Inflammatory macrophage treated with lipopolysaccharide for 4 hours (primary cell): Measurements from ENCODE around the gene CD44.

Source experiments
- DNase-seq: peaks from one replicate; pipeline ENCODE4 v3.0.0-alpha.2; 2020

CD44 gene

DNA sequence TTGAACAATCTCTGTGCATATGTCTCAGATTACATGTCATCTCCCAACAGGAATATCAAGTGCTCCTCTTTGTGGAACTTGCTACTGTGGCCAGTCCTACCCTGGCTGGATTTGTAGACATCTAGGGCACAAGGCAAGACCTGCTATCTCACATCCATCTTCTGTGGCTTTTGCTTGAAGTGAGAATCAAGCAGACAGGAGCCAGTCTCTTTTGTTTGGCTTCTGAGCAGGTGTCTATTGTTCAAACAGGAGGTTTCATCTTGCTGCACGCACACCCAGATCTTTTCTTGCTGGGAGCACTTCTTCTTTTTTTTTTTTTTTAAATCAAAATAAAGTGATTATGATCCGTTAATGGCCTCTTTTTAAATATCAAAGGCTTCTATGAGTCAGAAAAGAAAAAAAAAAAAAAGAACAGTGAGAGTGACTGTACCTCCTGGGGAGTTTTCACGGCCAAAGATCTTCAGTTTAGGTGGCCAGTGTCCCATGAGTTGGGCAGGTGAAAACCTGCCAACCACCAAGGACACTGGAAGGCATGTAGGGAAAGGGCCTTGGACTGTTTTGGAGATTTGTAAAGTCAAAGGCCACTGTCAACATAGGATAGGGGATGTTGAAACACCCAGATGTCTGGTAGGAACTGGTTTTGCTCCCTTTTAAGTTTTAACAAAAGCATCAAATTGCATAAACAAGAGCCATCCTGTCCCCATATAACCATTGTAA, 78.1 kb downstream of the CD44 start:
- no peak for DNase-seq

DNA sequence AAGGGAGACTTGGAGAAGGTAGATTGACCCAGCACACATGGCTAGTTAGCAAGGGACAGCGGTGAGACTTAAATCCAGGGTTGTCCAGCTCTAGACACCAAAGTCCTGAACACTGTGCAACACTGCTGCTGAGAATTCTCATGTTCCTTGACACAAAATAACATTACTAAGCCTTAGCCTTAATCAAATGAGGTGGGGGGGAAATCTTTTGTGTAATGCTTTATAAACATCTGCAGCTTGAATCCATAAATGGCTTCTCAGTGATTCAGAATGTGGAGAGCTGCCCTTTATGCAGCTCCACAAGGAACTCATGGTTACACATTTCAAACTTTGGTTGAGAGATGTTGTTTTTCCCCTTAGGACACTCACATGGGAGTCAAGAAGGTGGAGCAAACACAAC, 80.0 kb downstream of the CD44 start:
- DNase-seq, result no peak

DNA sequence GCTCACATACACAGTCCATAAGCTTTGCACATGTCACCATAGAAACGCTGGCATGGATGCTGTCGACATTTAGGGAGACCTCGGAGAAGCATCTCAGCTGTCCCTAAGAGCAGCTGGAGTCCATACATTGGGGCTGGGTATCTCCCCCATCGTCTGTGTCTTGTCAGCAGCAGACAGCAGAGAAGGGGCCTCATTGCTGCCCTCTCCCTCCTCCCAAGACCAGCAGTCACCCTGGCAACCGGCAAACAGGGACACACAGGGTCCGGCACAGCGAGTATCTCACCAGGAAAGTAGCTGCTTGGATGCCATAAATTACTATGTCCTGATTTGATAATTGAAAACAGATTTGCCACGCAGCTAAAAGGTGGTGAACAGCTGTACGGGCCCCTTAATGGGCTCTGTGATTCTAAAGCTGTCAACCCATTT, 84.4 kb downstream of the CD44 start:
- no peak for DNase-seq

DNA sequence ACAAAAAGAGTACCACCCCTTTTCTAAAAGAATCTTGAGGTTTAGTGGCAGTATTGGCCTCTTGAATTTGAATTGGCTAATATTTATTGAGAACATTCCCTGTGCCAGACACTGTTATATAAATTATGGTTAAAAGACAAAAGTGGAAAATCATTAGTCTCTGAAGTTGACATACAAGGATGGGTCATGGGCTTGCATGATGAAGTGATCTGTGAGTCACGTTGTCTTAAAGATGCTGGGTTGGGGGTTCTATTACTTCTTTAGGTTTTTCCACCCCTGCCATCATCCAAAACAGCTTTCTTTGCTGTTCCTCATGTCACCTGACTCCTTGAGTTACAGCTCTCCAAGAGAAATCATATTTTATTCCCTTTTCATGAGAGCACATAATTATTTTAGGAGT, 85.0 kb downstream of the CD44 start:
- DNase-seq, result no peak

DNA sequence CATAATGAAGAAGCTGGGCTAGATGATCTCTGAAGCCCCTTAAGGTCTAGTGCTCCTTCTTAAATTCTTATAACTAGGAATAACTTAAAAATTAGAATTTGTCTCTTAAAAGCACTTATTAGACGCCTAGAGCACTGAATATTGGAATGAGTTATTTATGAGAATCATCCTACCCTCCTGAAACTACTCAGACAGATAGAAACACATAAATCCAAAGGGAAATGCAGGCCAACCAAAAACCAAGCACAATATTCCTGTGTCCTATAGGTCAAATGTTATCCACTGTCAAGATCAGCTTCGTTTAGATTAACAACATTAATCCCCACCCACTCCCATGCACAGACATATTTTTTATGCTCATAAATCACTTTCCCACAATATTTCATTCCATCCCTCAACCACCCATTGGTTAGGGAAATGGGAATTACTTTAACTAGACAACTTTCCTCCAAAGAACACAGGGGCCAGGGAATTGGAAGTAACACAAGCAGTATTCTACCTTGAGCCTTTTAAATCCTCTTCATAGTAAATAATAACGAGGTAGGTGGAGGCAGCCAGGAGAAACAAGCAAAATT, 87.1 kb downstream of the CD44 start:
- DNase-seq, result no peak

DNA sequence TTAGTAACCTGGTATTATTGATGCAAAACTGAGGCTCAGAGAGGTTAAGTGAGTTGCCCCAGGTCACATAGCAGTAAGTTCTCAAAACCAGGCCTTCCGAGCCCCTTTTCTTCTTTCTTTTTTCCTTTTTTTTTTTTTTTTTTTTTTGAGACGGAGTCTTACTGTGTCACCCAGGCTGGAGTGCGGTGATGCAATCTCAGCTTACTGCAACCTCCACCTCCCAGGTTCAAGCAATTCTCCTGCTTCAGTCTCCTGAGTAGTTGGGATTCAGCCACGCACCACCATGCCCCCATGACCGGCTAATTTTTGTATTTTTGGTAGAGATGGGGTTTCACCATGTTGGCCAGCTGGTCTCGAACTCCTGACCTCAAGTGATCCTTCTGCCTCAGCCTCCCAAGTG, 87.8 kb downstream of the CD44 start:
- DNase-seq, result peak; percentile 26

DNA sequence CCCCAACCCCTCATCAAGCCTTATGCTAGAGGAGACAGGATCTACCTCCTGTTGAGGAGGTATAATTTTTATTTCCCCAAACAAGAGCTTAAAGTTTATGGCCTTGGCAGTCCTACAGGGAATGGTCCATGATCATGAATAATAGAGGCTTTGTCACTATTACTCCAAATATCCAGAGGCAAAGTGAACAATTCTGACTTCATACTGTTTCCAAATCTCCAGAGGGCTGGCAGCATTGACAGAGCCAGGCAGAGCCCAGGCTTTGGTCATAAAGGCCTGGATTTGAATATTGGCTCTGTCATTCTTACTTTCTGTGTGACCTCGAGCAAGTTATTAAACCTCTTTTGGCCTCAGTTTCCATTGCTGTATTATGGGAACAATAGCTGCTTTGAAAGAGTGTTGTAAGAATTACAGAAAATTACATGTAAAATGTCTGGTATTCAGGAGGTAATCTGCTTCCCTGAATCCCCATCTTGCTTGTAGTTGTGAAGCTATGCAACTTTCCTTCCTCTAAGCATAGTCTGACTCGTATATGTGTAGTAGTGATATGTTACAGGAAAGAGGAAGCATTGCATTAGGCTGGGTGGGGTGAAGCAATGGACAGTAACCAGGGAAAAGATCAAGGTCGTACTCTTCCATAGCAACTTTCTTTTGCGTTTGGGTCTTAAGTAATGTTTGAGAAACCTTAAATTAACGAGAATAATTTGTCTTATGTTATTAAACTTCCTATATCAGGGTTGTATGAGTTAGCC, 88.8 kb downstream of the CD44 start:
- peak; percentile 93 for DNase-seq

DNA sequence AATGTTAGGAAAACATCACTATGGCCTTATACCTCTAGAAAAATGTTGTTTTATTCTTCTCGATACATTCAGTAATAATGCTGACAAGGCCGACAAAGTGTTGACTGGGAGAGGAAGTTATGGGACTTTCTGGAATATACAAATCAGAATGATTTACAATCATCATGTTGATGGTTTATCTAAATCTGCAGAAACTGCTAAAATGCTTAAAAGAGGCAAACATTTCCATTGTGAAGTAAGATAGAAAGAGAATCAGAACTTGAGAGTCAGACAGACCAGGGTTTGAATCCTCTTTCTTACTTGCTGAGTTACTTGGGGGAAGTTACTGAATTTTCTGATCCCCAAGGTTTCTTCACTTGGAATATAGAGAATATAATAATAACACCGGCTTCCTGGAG, 89.4 kb downstream of the CD44 start:
- peak; percentile 59 for DNase-seq

DNA sequence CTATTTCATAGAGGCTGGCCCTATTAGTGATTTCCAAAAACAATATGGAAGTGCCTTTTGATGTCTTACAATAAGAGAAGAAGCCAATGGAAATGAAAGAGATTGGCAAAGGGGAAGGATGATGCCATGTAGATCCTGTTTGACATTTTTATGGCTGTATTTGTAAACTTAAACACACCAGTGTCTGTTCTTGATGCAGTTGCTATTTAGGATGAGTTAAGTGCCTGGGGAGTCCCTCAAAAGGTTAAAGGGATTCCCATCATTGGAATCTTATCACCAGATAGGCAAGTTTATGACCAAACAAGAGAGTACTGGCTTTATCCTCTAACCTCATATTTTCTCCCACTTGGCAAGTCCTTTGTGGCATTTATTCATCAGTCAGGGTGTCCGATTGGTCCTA, 91.4 kb downstream of the CD44 start:
- peak; percentile 25 for DNase-seq

DNA sequence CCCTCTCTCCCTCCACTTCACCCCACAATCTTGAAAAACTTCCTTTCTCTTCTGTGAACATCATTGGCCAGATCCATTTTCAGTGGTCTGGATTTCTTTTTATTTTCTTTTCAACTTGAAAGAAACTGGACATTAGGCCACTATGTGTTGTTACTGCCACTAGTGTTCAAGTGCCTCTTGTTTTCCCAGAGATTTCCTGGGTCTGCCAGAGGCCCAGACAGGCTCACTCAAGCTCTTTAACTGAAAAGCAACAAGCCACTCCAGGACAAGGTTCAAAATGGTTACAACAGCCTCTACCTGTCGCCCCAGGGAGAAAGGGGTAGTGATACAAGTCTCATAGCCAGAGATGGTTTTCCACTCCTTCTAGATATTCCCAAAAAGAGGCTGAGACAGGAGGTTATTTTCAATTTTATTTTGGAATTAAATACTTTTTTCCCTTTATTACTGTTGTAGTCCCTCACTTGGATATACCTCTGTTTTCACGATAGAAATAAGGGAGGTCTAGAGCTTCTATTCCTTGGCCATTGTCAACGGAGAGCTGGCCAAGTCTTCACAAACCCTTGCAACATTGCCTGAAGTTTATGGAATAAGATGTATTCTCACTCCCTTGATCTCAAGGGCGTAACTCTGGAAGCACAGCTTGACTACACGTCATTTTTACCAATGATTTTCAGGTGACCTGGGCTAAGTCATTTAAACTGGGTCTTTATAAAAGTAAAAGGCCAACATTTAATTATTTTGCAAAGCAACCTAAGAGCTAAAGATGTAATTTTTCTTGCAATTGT, 92.3 kb downstream of the CD44 start:
- DNase-seq, result no peak

DNA sequence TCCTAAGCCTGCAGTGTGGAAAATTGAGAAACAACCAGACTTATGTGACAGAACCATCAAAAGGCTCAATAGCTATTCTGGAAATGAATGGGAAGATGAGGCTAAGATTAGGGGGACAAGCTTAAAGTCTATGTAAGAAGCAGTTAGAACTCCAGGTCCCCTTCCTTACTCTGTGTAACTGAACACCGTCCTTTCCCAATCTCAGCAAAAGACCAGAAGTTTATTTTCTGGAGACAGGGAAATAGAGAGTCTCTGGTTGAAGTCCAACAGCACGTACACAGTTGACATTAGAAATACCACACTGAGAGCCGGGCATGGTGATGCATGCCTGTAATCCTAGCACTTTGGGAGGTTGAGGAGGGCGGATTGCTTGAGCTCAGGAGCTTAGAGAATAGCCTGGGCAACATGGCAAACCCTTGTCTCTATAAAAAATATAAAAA, 93.9 kb downstream of the CD44 start:
- DNase-seq, result peak; percentile 30

DNA sequence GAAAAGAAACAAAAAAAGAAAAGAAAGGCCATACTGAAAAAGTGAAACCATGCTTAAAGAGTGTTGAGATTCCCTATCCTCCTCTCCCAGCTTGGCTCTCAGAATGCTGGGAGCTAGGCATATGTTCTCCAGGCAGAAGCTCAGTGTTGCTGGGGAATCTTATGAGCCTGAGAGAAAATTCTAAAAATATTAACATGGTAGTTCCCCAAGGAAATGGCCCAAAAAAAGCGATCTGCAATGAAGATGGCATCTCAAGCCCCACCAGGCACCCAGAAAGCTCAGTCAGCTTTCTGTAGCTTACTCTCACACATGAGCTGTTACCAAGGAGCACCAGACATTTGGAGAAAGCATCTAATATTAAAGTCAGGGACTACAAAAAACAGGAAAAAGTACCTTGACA, 94.5 kb downstream of the CD44 start:
- DNase-seq, result peak; percentile 42

DNA sequence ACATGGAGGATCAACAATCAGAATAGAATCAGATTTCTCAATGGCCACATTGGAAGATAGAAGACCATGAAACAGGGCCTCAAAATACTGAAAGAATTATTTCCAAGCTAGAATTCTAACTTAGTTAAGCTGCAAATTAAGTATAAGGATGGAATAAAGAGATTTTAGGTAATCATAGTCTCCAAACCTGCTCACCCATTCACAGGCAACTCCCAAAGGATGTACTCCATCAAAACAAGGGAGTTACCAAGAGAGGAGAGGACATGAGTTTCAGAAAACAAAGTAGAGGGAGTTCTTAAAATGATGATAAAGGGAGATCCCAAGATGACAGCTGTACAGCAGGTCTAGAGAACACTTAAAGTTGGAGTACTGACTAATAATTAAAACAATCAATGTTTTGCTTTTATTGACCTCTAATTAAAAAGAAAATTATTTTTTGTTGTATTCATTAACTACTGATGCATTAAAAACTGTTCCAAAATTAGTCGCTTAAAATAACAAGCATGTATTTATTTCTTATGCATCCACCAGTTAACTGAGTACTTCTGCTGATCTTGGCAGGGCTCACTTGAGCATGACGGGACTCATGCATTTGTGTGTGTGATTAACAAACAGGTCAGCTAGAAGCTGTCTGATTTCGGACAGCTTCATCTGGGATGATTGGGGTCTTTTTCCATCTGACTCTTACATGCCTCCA, 95.6 kb downstream of the CD44 start:
- DNase-seq, result peak; percentile 49

DNA sequence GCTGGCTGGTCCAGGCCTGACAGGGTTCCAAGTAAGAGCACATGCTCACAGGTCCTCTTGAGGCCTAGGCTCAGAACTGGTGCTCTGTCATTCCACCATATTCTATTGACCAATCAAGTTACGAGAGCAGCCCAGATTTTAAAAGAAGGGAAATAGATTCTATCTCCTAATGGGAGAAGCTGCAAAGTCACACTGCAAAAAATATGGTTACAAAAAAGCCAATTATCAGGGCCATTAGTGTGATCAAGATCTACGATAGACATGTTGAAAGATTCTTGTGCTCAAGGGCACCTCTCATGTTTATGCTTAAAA, 96.1 kb downstream of the CD44 start:
- DNase-seq, result peak; percentile 58

DNA sequence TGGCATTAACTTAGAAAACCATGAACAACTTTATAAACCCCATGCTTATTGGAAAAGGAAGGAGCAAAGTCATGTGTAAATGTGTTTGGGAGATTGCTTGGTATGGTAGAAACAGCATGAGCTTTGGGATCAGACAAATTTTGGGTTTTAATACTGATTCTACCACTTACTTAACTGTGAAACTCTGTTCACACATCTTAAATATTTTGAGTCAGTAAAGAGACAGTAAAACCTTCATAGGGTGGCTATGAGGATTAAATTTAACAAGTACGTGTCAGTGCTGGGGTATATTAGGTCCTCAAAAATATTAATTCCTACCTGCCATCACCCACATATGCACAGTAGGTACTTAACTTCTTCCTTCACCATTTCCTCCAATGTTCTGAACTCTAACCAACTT, 96.5 kb downstream of the CD44 start:
- DNase-seq, result no peak

DNA sequence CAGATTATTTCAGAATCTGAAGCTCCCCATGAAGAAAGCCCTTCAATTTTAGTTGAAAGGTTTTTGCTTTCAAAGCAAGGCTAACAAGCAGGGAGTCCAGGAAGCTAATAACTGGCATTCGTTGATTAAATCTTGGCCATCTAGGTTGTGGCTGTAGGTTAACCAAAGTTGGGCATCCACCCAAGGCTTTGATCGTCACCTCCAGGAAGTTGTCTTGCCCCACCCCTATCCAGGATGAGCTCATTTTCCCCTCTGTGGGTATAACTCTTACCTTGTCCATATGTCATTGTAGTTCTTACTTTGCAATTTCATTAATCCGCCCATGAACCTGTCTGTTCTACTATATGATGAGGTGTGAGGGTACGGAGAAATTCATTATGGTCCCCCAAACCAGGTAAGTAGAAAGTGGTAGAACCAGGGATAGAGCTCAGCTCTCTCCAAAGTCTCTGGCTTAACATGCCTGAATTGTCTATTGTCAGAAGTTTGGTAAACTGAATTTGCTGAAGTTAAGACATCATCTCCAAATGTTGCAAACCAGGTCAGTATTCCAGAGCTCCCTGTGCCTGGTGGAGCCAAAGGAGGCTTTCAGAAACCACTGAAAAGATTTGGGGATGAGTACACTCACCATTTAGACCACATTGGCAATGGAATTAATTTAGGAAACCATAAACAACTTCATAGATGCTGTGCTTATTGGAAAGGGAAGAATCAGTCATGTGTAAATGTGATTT, 97.1 kb downstream of the CD44 start:
- peak; percentile 60 for DNase-seq

DNA sequence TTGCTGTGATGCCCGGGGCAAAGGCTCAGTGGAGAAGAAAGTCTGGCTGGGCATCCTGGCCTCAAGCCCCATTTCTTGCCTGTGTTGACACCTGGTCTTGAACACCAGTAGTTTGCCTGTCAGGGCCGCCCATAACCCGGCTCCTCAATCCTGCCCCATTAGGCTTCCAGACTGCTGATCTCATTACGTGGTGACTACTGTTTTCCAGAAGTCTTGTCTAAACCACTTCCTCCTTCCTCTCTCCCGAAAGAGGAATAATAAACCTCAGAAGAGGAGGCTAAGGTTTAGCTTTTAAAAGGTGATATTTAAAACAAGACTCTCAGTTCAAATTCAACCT, 97.7 kb downstream of the CD44 start:
- peak; percentile 93 for DNase-seq

DNA sequence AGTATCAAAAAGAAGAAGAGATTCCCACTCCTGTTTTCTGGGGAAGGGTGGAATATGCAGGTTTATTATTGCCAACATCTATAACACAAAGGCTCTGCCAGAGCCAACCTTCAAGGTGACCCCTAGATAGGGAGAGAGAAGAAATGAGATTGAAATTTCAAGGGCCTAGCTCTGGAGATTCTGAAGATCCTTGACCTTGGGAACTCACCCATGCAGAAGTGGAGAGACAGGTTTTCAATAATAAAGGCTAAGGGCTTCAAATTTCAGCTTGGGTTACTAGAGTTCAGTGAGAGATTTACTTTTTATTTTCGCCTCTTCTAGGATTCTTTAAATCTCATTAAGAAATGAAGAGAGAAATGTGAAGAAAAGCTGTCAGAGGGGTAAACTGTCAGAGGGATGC, 98.4 kb downstream of the CD44 start:
- no peak for DNase-seq

DNA sequence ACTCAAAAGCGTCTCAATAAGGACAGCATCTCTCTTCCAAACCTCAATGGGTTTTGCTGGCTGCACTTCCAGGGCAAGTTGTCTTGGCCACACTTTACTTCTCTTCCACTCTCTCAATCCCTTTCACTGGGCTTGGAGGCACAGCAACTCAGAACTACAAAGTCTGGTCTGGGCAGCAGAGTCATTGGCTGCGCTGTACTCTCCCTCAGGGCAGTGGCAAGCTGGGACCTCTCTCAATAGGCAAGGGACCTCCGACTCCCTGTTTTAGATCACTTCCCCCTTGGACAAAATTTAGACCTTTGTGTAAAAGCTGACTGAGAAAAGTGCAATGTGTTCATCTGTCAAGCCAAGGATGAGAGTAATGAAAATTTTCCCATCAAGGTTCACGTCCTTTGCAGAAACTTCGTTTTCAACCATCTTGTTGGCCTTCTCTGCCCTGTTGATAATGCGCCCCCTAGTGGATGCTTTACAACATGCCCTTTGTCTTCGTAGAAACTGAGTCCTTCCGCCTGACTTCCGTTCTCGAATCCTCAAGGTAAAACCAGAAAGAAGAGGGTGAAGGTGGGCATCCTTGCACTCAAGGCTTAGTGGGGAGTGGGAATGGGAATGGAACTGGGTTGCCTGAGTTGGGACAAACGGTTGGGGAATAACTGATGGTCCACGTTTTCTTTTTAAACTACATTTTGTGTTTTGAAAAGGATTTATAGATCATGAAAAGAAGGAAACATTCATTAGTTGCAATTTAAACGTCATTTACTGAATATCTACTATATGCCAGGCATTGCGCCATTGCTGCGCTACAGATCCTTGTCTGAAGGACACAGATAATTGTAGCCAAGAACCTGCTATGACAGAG, 99.1 kb downstream of the CD44 start:
- peak; percentile 62 for DNase-seq

DNA sequence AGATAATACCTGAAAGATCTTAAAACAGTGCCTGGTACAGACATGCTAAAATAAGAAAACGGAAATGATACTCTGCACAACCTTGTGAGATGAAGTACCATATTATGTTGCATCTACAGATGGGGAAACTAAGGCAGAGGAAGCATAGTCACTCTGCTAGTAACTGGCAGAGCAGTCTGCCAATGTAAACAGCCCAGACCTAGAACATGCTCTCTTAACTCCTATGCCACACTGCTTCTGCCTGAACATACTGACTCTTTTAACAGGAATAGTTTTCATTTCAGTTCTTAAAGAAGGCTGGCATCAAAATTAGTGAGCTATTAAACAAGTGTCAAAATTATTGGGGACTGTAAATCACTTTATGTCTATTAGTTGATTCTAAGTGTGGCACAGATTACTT, 99.9 kb downstream of the CD44 start:
- no peak for DNase-seq

DNA sequence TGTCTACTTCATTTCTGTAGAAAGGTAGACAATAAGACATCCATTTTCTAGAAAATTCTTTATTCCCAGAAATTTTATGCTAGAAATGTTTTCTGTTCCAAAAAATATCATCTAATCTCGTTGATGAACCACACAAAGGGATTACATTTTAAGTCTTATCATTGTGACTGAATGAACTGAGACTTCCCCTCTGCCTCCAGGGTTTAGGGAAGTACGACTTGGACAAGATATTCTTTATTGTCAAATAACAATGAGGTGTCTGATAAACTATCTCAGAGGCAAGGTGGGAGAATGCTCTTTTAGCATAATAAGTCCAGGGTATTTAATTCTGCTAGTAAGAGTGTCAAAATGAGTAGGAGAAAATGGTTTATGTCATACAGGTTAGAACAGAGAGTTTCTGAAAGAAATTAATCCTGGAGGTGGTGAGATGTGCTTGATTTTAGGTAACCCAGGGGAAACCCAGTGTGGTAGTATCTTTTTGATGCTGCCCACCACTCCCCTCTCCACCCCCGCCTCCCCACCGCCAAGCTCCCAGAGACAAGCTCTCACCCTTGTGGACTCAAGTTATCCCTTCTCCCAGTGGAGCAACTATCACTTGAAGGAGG, 100.6 kb downstream of the CD44 start:
- DNase-seq, result peak; percentile 54
